Medulla oblongata (tissue), 1 donor: ENCODE data around the gene ATP8A1.

Source experiments
- DNase-seq: peaks from one replicate; pipeline ENCODE4 v3.0.0-alpha.2; 2015; ENCODE audit errors: extremely low spot score

Gene ATP8A1

GRCh38 chr4:42364266-42365053, 292.4 kb downstream of the ATP8A1 start:
- no peak for DNase-seq

DNA sequence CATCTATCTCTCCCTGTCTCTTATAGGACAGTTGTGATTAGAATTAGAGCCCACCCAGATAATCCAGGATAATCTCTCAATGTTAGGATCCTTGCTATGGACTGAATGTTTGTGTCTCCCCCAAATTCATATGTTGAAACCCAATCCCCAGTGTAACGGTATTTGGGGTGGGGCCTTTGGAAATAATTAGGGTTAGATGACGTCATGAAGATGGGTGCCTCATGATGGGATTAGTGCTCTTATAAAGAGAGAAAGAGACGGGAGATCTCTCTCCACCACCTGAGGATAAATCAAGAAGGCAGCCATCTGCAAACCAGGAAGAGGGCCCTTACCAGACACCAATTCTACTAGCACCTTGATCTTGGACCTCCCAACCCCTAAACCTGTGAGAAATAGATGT, 293.3 kb downstream of the ATP8A1 start:
- no peak for DNase-seq

- DNase-seq: no peak
Measured at GRCh38 chr4:42362591-42362990, 294.3 kb downstream of the ATP8A1 start.

- no peak for DNase-seq
Measured at GRCh38 chr4:42361456-42361855, 295.4 kb downstream of the ATP8A1 start.

DNA sequence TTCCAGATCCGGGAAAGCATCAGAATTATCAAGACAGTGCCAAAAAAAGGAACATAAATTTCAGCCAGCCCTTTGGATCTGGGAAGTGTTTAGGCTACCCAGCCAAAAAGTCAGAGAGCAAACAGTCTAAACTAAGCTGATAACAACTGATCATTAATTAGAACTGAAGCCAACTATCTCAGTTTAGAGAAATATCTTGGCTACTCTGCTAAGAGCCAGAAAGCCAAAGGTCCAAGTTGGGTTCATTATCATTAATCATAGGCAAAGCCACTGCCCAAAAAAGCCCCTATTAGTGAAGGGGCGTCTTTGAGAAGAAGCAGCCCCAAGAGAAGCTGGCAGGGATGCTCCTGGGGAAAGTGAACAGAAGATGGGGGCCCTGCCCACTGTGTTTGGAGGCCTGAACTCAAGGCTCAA, 296.6 kb downstream of the ATP8A1 start:
- DNase-seq: no peak

DNA sequence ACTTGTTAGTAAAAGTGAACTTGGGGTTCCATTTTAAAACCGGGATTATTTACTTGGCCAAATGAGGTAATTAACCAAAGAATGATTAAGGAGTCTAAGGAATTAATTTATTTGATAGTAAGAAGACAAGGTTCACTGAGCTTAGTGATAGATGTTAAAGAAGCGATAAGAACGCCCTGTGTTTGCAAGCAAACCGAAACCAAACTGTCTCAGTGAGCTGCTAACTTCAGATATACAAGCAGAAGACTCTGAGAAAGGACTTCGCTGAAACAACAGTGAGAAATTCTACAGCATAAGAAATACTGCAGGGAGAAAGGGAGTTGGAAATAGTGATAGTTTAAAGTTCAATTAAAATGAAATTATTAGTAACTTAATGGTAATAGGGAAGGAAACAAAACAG, 297.2 kb downstream of the ATP8A1 start:
- DNase-seq: no peak
